GM21717 (cell line): Measurements from ENCODE around the gene REXO1.

Experiments used
- ATAC-seq: cut with Tn5 transposase; IDR thresholded peaks from one replicate; pipeline ENCODE4 v1.9.1; 2021; ENCODE audit warnings: mild to moderate bottlenecking, moderate library complexity; ENCODE audit not compliant: unreplicated experiment

REXO1 gene

DNA sequence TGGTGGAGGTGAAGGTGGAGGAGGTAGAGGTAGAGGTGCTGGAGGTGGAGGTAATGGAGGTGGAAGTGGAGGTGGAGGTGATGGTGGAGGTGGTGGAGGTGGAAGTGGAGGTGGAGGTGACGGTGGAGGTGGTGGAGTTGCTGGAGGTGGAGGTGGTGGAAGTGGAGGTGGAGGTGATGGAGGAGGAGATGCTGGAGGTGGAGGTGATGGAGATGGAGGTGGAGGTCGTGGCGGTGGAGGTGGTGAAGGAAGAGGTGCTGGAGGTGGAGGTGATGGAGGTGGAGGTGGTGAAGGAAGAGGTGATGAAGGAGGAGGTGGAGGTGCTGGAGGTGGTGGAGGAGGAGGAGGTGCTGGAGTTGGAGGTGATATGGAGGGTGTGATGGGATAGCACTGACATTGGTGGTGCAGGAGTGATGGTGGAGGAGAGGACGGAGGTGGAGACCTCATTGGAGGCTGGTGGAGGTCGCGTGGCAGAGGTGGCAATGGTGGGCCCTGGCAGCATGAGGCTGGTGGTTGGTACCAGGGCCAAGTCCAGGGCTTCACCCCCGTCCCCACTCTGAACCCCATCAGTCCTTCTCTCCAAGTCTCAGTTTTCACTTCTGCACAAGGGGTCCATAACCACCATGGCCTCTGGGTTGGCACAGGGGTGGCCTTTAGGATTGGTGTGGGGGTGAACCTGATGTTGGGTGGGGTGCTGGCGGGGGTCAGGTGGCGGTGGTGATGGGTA lies 79.2 kb downstream of the REXO1 start:
- ATAC-seq: no peak

DNA sequence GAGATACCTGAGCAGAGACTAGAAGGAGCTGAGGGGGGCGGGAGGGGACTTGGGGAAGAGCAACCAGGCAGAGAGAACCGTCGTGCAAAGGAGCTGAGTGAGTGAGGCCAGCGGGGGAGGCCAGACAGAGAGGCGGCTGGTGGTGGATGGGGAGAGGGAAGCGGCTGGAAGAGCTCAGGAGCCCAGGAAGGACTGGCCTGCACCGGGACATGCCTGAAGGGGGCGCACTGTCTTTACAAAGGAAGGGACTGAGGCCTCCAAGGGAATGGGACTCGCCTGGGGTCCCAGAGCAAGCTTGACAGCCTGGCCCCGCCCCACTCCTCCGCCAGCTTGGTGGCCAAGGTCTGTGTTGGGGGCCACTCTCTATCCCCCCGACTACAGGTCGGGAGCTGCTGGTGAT lies 80.0 kb downstream of the REXO1 start:
- ATAC-seq: no peak

GRCh38 chr19:1767464-1767933 lies 80.8 kb downstream of the REXO1 start:
- no peak for ATAC-seq

DNA sequence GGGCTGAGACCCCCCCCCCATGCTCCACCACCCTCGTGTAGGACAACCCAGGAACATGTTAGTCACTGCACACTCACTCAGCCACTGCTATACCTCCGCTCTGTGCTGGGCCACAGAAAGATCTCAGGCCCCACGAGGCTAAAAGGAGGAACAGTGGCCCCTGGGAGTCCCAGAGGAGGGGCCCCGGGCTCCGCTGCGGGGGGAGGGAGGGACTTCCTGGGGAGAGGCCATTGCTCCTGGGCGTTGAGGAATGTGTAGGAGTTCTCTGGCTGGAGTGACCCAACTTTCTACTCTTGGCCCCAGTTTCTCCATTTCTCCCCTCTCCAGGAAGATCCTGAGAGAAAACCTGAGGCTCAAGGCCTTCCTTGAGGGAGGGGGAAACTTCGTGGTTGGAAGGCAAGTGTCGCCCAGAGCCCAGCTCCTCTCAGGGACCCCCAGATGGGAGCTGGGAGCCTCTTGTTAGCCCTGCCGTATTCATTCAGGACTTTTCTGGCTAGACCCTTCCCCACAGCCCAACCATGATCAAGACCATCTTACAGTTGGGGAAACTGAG lies 81.4 kb downstream of the REXO1 start:
- no peak for ATAC-seq

- ATAC-seq: no peak
Observed at GRCh38 chr19:1765904-1766799, 82.1 kb downstream of the REXO1 start.
